Cardiac fibroblast (primary cell): Measurements from ENCODE around the gene EVX1.

ENCODE experiments used
- DNase-seq, 2 donors: peaks; one replicate each; pipeline versions ENCODE4 v3.0.0 to v3.0.0-alpha.2; 2010; ENCODE audit warnings: low read depth in 2 of 2
- H3K4me3 ChIP-seq, 2 donors: replicated peaks in 1 of 2; 1 replicate in 1 of 2; 2 replicates in 1 of 2; pipeline ENCODE4 v1.5.1; 2011; ENCODE audit warnings: low read depth in 2 of 2, low read length in 2 of 2, mild to moderate bottlenecking in 2 of 2, moderate library complexity in 1 of 2
- TF ChIP-seq, protein P1 (sequence below): IDR thresholded peaks from one replicate; pipeline ENCODE4 v1.5.1; 2011; ENCODE audit warnings: low read depth, mild to moderate bottlenecking, low read length, inconsistent platforms

Gene EVX1

DNA sequence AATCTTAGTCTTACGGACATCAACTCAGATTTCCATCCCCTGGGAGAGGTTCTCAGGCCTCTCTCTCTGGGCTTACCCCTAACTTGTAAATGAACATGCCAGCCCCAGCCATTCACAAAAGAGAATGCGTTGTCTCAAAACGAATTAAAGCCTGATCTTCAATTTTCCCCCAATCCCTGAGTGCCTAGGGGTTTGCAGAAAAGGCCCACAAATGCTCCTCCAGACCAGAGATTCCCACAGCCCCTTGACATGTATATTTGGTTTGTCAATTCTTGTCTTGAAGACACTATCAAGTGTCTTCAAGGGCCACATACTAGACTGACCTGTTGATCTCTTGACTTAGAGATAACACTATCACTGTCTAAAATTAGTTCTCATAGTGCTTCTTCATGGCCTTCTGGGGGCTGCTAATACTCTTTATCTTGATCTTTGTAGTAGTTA lies 30.8 kb upstream of the EVX1 start:
- no peak overlapping the region for H3K4me3 ChIP-seq
- TF ChIP-seq, protein P1, sequence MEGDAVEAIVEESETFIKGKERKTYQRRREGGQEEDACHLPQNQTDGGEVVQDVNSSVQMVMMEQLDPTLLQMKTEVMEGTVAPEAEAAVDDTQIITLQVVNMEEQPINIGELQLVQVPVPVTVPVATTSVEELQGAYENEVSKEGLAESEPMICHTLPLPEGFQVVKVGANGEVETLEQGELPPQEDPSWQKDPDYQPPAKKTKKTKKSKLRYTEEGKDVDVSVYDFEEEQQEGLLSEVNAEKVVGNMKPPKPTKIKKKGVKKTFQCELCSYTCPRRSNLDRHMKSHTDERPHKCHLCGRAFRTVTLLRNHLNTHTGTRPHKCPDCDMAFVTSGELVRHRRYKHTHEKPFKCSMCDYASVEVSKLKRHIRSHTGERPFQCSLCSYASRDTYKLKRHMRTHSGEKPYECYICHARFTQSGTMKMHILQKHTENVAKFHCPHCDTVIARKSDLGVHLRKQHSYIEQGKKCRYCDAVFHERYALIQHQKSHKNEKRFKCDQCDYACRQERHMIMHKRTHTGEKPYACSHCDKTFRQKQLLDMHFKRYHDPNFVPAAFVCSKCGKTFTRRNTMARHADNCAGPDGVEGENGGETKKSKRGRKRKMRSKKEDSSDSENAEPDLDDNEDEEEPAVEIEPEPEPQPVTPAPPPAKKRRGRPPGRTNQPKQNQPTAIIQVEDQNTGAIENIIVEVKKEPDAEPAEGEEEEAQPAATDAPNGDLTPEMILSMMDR: no peak
- no peak for DNase-seq

DNA sequence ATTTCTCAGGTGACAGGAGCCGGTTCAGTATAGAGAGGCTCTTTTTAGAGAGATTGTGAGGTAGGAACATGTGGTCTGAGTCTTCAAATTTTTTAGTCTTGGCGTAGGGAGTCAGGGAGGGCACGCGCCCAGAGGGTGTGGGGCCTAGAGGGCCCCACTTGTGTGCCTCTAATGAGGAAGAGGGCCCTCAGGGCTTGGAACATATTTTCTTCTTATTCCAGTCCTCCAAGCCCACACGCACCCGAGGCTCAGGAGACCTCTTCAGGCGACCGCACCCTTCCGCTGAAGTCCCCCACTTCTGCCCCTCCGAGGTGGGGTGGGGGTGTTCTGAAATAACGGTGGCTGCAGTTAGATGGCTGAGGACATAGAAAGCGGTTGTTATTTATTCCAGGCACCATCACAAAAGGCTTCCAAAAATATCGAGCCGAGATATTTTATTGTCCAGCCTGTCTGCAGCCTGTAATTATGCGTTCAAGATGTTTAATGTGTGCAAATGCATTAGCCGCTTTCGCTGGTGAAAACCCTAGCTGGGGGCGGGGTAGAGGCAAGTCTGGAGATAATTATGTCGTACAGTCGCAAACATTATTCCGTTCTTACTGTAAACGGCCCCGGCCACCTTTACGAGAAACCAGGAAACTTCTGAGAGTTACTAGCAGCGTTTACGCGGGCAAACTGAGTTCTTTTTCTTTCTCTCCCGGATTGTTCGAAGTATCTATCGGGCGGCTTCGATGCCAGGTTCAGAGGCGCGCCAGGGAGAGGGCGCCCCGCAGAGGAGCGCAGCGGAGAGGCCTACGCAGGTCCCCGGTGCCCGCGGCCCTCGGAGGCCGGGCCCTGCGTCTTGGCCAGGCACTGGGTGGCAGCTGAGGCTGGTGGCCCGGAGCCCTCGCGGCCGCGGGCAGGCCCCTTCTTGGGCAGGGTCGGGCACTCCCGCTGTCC lies 29.8 kb upstream of the EVX1 start:
- H3K4me3 ChIP-seq: no peak overlapping the region
- TF ChIP-seq, protein P1: no peak
- no peak for DNase-seq

DNA sequence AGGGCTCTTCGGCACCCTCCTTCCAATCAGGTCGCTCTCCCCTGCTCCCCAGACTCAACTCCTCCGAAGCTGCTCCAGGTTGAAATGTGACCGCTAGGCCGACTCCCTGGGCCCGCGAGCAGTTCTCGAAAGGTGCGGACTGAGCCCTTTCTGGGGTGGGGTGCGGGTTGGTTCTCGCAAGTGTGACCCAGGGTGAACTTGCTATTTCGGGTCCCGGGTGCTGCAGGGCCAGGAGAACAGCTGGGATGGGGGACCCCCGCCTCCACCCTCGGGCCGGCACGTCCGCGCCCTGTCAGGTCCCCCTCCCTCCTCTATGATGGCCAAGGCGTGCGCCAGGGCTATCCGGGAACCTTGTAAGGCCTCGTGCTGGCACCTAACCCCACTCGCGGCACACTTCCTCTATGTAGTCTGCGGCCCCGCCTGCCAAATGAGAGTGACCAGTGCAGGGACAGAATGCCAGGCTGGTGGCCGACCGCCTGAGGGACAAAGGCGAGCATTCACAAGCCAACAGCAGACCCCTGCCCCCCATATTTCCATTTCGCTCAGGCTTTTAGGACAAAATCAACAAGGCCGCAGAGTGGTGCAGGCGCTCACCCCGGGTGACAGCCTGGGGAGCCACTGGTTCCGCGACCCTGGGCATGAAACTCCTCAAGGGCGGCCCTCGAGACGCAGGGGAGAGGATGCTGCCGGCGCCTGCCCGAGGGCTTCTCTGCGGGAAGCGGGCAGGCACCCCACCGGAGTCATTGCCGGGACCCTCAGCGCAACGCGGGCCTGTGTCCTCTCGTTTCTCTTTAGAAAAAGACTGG lies 29.0 kb upstream of the EVX1 start:
- TF ChIP-seq, protein P1: no peak
- no peak overlapping the region for H3K4me3 ChIP-seq
- DNase-seq: no peak

DNA sequence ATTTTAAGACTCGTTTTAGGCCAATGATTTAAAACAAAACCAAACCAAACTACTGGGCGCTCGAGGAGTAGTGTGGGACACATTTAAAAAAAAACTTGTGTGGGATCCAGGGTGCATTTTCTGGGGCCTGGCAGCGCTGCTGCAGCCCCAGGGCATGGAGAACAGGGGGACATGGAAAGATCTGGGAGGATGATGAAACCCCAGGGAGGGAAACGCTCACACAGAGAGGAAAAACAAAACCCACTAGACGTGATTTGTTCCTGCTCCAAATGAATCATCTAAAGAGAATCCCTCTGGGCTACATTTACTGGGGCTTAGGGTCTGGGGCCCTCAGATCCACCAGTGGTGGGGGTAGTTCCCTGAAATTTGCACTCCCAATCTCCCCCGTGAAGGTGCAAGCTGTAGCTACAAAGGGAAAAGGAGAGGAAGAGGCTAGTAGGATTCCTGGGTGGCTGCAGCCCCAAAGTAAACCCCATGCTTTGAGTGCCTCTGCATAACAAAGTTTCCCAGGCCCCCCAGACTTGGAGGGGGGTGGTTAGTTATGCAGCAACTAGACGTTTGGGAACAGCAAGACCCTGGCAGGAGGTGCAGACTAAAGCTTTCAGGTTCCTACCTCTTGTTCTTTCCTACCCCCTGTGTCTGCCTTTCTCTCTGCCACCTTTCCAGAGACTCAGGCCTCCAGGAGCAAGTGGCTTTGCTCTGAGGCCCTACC lies 28.2 kb upstream of the EVX1 start:
- no peak for DNase-seq
- TF ChIP-seq, protein P1: no peak
- H3K4me3 ChIP-seq: no peak overlapping the region

DNA sequence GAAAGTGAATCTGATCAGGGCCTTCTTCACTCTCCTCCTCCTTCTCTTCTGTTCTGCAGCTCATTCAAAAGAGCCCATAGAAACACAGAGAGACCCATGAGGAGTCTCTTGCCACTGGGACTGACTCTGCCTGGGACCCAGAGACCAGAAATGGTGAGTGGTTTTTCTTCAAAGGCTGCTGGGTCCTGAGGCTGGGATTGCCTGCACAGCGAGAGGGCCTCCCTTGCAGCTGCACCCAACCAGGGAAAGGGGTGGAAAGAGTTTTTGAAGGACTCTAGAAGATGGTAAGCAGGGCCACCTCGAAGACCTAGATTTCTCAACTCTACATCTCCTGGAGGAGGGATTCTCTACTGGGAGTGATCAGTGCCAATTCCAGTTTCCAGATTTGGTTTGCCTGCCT lies 27.2 kb upstream of the EVX1 start:
- TF ChIP-seq, protein P1: no peak
- no peak for DNase-seq
- no peak overlapping the region for H3K4me3 ChIP-seq

DNA sequence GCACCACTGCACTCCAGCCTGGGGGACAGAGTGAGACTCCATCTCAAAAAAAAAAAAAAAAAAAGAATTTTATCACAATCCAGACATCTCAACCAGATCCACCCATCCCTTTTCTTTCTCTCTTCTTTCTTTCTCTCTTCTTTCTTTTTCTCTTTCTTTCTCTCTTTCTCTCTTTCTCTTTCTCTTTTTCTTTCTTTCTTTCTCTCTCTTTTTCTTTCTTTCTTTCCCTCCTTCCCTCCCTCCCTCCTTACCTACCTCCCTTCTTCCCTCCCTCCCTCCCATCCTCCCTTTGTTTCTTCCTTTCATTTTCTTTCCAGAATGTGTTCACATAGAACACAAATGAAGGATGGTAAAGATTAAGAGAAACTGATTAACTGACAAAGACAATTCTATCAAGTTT lies 24.7 kb upstream of the EVX1 start:
- H3K4me3 ChIP-seq: no peak overlapping the region
- no peak for DNase-seq
- TF ChIP-seq, protein P1: no peak
